Liver (tissue), 3 donors: ENCODE data around the gene ZFYVE9.

Source experiments
- RAD21 ChIP-seq, 2 donors: IDR thresholded peaks; 2 replicates each; pipeline ENCODE4 v1.6.1; 2016; ENCODE audit warnings: antibody characterized with exemption in 2 of 2, mild to moderate bottlenecking in 2 of 2
- TF ChIP-seq, protein P1 (sequence below): fragments of 150-350 bp; IDR thresholded peaks from 2 replicates; pipeline ENCODE4 v1.5.1; 2017; ENCODE audit warnings: improper control_type of control experiment, low read depth, low read length; ENCODE audit not compliant: missing input control
- TF ChIP-seq, protein P2 (sequence below): IDR thresholded peaks from 2 replicates; pipeline ENCODE4 v1.6.1; 2016; ENCODE audit warnings: antibody characterized with exemption
- TF ChIP-seq, protein P3 (sequence below): IDR thresholded peaks from 2 replicates; pipeline ENCODE4 v1.6.1; 2016; ENCODE audit warnings: antibody characterized with exemption, mild to moderate bottlenecking
- TF ChIP-seq, protein P4 (sequence below): IDR thresholded peaks from 2 replicates; pipeline ENCODE4 v1.6.1; 2016; ENCODE audit warnings: antibody characterized with exemption
- donor health status: healthy.
- donor health status: healthy.

DNA sequence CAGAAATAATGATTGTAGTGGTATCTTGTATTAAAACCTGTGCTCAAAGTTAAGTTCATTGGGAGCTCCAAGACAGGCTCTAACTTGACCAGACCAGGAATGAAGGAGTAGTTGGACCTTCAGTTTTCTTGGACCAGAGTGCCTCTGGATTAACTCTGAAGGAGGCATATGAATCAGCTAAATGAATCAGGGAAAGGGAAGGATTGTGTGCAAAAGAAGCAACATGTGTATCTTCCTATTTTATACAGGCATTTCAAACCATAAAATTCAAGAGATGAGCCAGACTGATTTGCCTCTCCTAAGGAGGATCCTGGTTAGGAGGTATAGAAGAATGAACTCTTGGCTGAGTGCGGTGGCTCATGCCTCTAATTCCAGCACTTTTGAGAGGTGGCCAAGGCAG, 152.7 kb downstream of the ZFYVE9 start:
- TF ChIP-seq, protein P1, sequence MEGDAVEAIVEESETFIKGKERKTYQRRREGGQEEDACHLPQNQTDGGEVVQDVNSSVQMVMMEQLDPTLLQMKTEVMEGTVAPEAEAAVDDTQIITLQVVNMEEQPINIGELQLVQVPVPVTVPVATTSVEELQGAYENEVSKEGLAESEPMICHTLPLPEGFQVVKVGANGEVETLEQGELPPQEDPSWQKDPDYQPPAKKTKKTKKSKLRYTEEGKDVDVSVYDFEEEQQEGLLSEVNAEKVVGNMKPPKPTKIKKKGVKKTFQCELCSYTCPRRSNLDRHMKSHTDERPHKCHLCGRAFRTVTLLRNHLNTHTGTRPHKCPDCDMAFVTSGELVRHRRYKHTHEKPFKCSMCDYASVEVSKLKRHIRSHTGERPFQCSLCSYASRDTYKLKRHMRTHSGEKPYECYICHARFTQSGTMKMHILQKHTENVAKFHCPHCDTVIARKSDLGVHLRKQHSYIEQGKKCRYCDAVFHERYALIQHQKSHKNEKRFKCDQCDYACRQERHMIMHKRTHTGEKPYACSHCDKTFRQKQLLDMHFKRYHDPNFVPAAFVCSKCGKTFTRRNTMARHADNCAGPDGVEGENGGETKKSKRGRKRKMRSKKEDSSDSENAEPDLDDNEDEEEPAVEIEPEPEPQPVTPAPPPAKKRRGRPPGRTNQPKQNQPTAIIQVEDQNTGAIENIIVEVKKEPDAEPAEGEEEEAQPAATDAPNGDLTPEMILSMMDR: no peak
- TF ChIP-seq RAD21 (IDR thresholded peaks at IDR 0.05): no peak
- TF ChIP-seq, protein P2, sequence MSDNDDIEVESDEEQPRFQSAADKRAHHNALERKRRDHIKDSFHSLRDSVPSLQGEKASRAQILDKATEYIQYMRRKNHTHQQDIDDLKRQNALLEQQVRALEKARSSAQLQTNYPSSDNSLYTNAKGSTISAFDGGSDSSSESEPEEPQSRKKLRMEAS: no peak
- TF ChIP-seq, protein P3, sequence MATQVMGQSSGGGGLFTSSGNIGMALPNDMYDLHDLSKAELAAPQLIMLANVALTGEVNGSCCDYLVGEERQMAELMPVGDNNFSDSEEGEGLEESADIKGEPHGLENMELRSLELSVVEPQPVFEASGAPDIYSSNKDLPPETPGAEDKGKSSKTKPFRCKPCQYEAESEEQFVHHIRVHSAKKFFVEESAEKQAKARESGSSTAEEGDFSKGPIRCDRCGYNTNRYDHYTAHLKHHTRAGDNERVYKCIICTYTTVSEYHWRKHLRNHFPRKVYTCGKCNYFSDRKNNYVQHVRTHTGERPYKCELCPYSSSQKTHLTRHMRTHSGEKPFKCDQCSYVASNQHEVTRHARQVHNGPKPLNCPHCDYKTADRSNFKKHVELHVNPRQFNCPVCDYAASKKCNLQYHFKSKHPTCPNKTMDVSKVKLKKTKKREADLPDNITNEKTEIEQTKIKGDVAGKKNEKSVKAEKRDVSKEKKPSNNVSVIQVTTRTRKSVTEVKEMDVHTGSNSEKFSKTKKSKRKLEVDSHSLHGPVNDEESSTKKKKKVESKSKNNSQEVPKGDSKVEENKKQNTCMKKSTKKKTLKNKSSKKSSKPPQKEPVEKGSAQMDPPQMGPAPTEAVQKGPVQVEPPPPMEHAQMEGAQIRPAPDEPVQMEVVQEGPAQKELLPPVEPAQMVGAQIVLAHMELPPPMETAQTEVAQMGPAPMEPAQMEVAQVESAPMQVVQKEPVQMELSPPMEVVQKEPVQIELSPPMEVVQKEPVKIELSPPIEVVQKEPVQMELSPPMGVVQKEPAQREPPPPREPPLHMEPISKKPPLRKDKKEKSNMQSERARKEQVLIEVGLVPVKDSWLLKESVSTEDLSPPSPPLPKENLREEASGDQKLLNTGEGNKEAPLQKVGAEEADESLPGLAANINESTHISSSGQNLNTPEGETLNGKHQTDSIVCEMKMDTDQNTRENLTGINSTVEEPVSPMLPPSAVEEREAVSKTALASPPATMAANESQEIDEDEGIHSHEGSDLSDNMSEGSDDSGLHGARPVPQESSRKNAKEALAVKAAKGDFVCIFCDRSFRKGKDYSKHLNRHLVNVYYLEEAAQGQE: no peak
- TF ChIP-seq, protein P4, sequence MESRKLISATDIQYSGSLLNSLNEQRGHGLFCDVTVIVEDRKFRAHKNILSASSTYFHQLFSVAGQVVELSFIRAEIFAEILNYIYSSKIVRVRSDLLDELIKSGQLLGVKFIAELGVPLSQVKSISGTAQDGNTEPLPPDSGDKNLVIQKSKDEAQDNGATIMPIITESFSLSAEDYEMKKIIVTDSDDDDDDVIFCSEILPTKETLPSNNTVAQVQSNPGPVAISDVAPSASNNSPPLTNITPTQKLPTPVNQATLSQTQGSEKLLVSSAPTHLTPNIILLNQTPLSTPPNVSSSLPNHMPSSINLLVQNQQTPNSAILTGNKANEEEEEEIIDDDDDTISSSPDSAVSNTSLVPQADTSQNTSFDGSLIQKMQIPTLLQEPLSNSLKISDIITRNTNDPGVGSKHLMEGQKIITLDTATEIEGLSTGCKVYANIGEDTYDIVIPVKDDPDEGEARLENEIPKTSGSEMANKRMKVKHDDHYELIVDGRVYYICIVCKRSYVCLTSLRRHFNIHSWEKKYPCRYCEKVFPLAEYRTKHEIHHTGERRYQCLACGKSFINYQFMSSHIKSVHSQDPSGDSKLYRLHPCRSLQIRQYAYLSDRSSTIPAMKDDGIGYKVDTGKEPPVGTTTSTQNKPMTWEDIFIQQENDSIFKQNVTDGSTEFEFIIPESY: no peak
